ENCODE measurements around the gene NTMT1. TPM values are rescaled to one million over a fixed set of nuclear protein-coding genes. Genes with fewer than 3 reads are reported as not detected.

NTMT1 gene
- total and polyA plus RNA-seq, 9 of the 15 experiments (the other 6 are each of a cell fraction or from before 2014, with no cell fraction given) = 42.1 to 116 (median 74.7) TPM

DNA sequence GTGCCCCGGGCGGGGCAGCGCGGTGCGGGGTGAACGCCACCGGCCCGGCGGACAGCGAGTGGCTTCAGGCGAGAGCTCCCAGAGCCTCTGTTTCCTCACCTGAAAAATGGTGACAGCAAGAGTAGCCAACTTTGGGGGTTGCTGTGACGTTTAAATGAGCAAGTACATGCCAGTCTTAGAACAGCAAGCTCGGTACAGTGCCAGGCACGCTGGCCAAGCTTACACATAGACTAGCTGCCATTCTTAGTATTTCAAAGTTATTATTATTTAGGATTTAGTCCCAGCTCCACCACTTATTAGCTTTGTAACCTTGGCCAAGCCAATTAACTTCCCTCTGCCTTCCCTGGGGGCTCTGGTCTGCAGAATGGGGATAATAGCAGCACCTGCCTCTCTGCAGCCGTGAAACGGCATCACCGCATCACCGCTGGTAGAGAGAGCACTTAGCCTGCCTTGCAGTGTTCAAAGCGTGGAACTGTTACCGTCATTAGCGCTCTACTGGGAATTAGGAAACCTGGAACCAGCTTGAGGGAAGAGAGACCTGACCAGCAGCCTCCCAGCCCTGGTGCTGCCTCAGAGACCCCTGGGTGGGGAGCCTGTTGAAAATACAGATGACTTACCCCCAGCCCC, 5.2 kb upstream of the NTMT1 start, which contains the start of gene C9orf50:
Gene C9orf50, minus strand, starts transcription at position 433 of the 627 bp plus-strand sequence. CDS start 527 bp downstream, outside the sequence.
- peaks cover 3 to 17% of the 10 kb centered on the region in 2 experiments; a peak in 2 of 5 replicates for H3K27me3 ChIP-seq (ENCODE audit: control insufficient read depth in 2 of 2, insufficient read depth in 2 of 2, low read length in 2 of 2)
- TSS peak; percentile 67 for BruUV-seq (replicated peaks)
- H3K36me3 ChIP-seq (ENCODE audit: control insufficient read depth, insufficient read depth, low read length) = no peaks in the 10 kb centered on the region
- intact Hi-C loops (cut with micrococcal nuclease) = no loop called here
- CTCF ChIA-PET (ENCODE audit: low intra/inter-chr PET ratio) = no interaction called here
- in situ Hi-C loops (cut with MboI) = loop anchor here (25.0 kb wide), 1 partner anchor 283 kb away; no protein-coding TSS in a partner anchor
- H2AFZ ChIP-seq (ENCODE audit: low read depth, low read length) = peak within 1 kb of the TSS; percentile 85
- H3K27ac ChIP-seq (ENCODE audit: extremely low read depth, low read depth, low read length) = no peak within 1 kb of the TSS
- FAIRE-seq (peak; percentile 26), DNase-seq (ENCODE audit: extremely low read depth in 1 of 4, low spot score in 3 of 4) (no peak), ATAC-seq (peak; percentile 3; the same call in 1 of the 3 replicates)
- H3K9me1 ChIP-seq (ENCODE audit: control insufficient read depth, insufficient read depth, low read length) = no peaks in the 10 kb centered on the region
- no peaks in the 10 kb centered on the region for H3K79me2 ChIP-seq (ENCODE audit: control insufficient read depth, insufficient read depth, low read length)
- H3K4me1 ChIP-seq (replicated peaks in 1 of 2; ENCODE audit: control insufficient read depth in 2 of 2, insufficient read depth in 2 of 2, low read length in 2 of 2) = peaks cover 13 to 25% of the 10 kb centered on the region in 2 experiments
- H4K20me1 ChIP-seq (replicated peaks; ENCODE audit: control insufficient read depth, insufficient read depth, low read length) = no peaks in the 10 kb centered on the region
- WGBS (ENCODE audit: insufficient coverage, low coverage, missing lambda C conversion rate) = 39% methylated on average over 21 of the region's 21 CpGs
- H3K9me3 ChIP-seq (replicated peaks; ENCODE audit: control insufficient read depth, insufficient read depth, low read depth, low read length) = no peaks in the 10 kb centered on the region
- H3K4me3 ChIP-seq = peak within 1 kb of the TSS; percentile 56
- POLR2A ChIA-PET = interaction anchor here (0.5 to 0.9 kb wide), 4 partner anchors 8 to 227 kb away, joined by 3 to 4 read pairs (median 4); no protein-coding TSS in a partner anchor
- H3K4me2 ChIP-seq (ENCODE audit: insufficient read depth, low read length) = peak within 1 kb of the TSS; percentile 56
- TF ChIP-seq, protein P1, sequence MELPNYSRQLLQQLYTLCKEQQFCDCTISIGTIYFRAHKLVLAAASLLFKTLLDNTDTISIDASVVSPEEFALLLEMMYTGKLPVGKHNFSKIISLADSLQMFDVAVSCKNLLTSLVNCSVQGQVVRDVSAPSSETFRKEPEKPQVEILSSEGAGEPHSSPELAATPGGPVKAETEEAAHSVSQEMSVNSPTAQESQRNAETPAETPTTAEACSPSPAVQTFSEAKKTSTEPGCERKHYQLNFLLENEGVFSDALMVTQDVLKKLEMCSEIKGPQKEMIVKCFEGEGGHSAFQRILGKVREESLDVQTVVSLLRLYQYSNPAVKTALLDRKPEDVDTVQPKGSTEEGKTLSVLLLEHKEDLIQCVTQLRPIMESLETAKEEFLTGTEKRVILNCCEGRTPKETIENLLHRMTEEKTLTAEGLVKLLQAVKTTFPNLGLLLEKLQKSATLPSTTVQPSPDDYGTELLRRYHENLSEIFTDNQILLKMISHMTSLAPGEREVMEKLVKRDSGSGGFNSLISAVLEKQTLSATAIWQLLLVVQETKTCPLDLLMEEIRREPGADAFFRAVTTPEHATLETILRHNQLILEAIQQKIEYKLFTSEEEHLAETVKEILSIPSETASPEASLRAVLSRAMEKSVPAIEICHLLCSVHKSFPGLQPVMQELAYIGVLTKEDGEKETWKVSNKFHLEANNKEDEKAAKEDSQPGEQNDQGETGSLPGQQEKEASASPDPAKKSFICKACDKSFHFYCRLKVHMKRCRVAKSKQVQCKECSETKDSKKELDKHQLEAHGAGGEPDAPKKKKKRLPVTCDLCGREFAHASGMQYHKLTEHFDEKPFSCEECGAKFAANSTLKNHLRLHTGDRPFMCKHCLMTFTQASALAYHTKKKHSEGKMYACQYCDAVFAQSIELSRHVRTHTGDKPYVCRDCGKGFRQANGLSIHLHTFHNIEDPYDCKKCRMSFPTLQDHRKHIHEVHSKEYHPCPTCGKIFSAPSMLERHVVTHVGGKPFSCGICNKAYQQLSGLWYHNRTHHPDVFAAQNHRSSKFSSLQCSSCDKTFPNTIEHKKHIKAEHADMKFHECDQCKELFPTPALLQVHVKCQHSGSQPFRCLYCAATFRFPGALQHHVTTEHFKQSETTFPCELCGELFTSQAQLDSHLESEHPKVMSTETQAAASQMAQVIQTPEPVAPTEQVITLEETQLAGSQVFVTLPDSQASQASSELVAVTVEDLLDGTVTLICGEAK (IDR thresholded peaks at IDR 0.05) = 0 out of 2 replicates have a peak, but pooled peaks have one; percentile 6
- TF ChIP-seq, protein P1 (CRISPR knock-in tag; IDR thresholded peaks at IDR 0.05) = no peak
- TF ChIP-seq, protein P2, sequence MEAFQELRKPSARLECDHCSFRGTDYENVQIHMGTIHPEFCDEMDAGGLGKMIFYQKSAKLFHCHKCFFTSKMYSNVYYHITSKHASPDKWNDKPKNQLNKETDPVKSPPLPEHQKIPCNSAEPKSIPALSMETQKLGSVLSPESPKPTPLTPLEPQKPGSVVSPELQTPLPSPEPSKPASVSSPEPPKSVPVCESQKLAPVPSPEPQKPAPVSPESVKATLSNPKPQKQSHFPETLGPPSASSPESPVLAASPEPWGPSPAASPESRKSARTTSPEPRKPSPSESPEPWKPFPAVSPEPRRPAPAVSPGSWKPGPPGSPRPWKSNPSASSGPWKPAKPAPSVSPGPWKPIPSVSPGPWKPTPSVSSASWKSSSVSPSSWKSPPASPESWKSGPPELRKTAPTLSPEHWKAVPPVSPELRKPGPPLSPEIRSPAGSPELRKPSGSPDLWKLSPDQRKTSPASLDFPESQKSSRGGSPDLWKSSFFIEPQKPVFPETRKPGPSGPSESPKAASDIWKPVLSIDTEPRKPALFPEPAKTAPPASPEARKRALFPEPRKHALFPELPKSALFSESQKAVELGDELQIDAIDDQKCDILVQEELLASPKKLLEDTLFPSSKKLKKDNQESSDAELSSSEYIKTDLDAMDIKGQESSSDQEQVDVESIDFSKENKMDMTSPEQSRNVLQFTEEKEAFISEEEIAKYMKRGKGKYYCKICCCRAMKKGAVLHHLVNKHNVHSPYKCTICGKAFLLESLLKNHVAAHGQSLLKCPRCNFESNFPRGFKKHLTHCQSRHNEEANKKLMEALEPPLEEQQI (IDR thresholded peaks at IDR 0.05) = no peak
- TF ChIP-seq NCOR1 (IDR thresholded peaks at IDR 0.05) (no peak), ZBTB1 (CRISPR knock-in tag; IDR thresholded peaks at IDR 0.05; ENCODE audit: borderline replicate concordance, low read depth) (no peak), ZBTB33 (CRISPR knock-in tag; IDR thresholded peaks at IDR 0.05) (peak; percentile 92)
- H3K9ac ChIP-seq (ENCODE audit: insufficient read depth in 1 of 2, low read depth in 2 of 2, low read length in 2 of 2) = peak within 1 kb of the TSS; percentile 51 to 91; a peak in 3 of 4 replicates

All from K562 (cell line).